ENCODE results near the gene BARX2. TPM values are rescaled to one million over a fixed set of nuclear protein-coding genes. Genes with fewer than 3 reads are reported as not detected.

Gene BARX2
- total and polyA plus RNA-seq, 3 experiments from 2014 or later: not detected

DNA sequence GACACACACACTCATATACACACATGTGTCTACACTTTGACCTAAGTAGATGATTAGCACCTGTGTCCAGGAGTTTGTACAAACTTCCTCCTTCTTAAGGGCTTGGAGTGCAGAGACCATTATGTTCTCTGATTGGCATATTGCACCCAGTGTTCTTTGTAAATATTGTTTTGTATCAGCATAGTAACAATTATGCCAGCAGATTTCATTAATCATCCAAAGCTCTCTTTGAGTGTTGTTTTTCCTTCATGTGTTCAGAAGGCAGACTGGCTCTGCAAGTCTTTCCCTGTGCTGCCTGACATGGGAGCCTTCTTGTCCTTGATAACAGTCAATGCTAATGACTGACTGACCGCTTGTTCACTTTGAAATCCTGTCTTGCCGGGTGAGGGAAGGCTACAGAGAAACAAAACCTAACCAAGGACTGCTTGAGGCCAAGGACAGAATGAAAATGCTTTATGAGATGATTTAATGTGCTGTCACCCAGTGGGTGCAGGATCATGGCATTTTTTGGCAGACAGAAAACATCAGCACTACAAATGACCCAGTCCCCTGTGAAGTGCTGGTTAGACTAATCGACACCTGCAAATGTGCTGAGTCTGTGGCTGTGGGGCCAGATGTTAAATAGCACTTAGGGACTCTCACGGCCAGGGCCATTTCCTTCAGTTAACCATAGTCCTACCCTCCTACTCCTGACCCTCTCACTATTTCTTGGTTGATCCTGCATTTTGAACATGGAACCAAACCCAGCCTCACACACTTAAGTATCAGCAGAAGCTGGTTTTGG, 6.6 kb upstream of the BARX2 start:
- ChIA-PET CTCF (no interaction called here), POLR2A (no interaction called here)
- peaks cover 0 to 14% (median 2%) of the 10 kb centered on the region in 3 donors for H3K4me1 Mint-ChIP-seq
- peaks cover 9% of the 10 kb centered on the region for H3K27me3 ChIP-seq (ENCODE audit: insufficient read depth, low read length, poor library complexity, severe bottlenecking)
- no peaks in the 10 kb centered on the region for H3K36me3 Mint-ChIP-seq
- H3K4me3 Mint-ChIP-seq: no peak overlapping the region
- H3K9me3 ChIP-seq (ENCODE audit: low read length): no peaks in the 10 kb centered on the region
- no peaks in the 10 kb centered on the region for H3K9me3 Mint-ChIP-seq
- no peak overlapping the region for H3K27ac Mint-ChIP-seq
- DNase-seq: no peak
- no peak overlapping the region for H3K4me3 ChIP-seq (ENCODE audit: low read length)
- H3K27me3 Mint-ChIP-seq: peaks cover 30 to 72% of the 10 kb centered on the region in 2 donors
- no peaks in the 10 kb centered on the region for H3K4me1 ChIP-seq (ENCODE audit: insufficient read depth, low read length)
- H3K27ac ChIP-seq (ENCODE audit: low read depth, low read length): no peak overlapping the region
- no peaks in the 10 kb centered on the region for H3K36me3 ChIP-seq (ENCODE audit: insufficient read depth, low read length)

- POLR2A ChIA-PET: no interaction called here
- no peaks in the 10 kb centered on the region for H3K4me1 ChIP-seq (ENCODE audit: insufficient read depth, low read length)
Measured at GRCh38 chr11:129370715-129371114, 4.9 kb upstream of the BARX2 start.

GRCh38 chr11:129372609-129373488, 2.8 kb upstream of the BARX2 start:
- H3K36me3 ChIP-seq (ENCODE audit: insufficient read depth, low read length): no peaks in the 10 kb centered on the region
- no peak overlapping the region for H3K27ac ChIP-seq (ENCODE audit: low read depth, low read length)
- Mint-ChIP-seq H3K27ac (no peak overlapping the region), H3K4me1 (peaks cover 4 to 33% (median 10%) of the 10 kb centered on the region in 3 donors), H3K36me3 (no peaks in the 10 kb centered on the region), H3K4me3 (peak overlapping the region in 4 of 7 donors; percentile 21 to 52 (median 46)), H3K9me3 (peaks cover 0 to 3% (median 0%) of the 10 kb centered on the region in 5 donors), H3K27me3 (peaks cover 50 to 80% of the 10 kb centered on the region in 2 donors)
- no peak for DNase-seq
- H3K4me1 ChIP-seq (ENCODE audit: insufficient read depth, low read length): no peaks in the 10 kb centered on the region
- no peak overlapping the region for H3K4me3 ChIP-seq (ENCODE audit: low read length)
- peaks cover 16% of the 10 kb centered on the region for H3K27me3 ChIP-seq (ENCODE audit: insufficient read depth, low read length, poor library complexity, severe bottlenecking)
- POLR2A ChIA-PET: no interaction called here
- CTCF ChIA-PET: no interaction called here
- no peaks in the 10 kb centered on the region for H3K9me3 ChIP-seq (ENCODE audit: low read length)

More at GRCh38 chr11:129370715-129371114, 4.9 kb upstream of the BARX2 start:
- peaks cover 16% of the 10 kb centered on the region for H3K27me3 ChIP-seq (ENCODE audit: insufficient read depth, low read length, poor library complexity, severe bottlenecking)
- H3K4me3 Mint-ChIP-seq: no peak overlapping the region
- H3K27ac ChIP-seq (ENCODE audit: low read depth, low read length): no peak overlapping the region
- peaks cover 2 to 25% (median 6%) of the 10 kb centered on the region in 3 donors for H3K4me1 Mint-ChIP-seq
- H3K27ac Mint-ChIP-seq: no peak overlapping the region
- no peaks in the 10 kb centered on the region for H3K36me3 Mint-ChIP-seq
- H3K9me3 ChIP-seq (ENCODE audit: low read length): no peaks in the 10 kb centered on the region
- peaks cover 0 to 3% (median 0%) of the 10 kb centered on the region in 5 donors for H3K9me3 Mint-ChIP-seq
- H3K4me3 ChIP-seq (ENCODE audit: low read length): no peak overlapping the region
- CTCF ChIA-PET: no interaction called here
- DNase-seq: no peak
- H3K36me3 ChIP-seq (ENCODE audit: insufficient read depth, low read length): no peaks in the 10 kb centered on the region
- H3K27me3 Mint-ChIP-seq: peaks cover 39 to 80% of the 10 kb centered on the region in 2 donors

DNA sequence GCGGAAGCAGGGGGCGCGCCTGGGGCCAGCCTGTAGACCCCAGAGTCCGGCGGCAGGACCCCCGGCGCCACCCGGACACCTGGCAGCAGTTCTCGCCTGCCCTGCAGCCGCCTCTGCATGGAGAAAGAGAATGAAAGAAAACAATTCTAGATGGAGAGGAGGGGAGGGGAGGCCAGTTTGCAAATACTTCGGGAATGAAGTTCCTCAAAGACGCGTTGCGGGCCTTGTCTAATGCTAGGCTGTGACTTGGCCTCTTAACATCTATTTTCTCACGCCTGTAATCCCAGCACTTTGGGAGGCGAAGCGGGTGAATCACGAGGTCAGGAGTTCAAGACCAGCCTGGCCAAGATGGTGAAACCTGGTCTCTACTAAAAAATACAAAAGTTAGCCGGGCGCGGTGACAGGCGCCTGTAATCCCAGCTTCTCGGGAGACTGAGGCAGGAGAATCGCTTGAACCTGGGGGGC, 2.1 kb upstream of the BARX2 start:
- CTCF ChIA-PET: no interaction called here
- Mint-ChIP-seq H3K9me3 (peaks cover 0 to 3% (median 0%) of the 10 kb centered on the region in 5 donors), H3K36me3 (no peaks in the 10 kb centered on the region), H3K27me3 (peaks cover 52 to 82% of the 10 kb centered on the region in 2 donors), H3K4me3 (peak overlapping the region in 4 of 7 donors; percentile 23 to 79 (median 50)), H3K27ac (no peak overlapping the region), H3K4me1 (peaks cover 4 to 33% (median 10%) of the 10 kb centered on the region in 3 donors)
- DNase-seq: no peak
- POLR2A ChIA-PET: no interaction called here
- Histone ChIP-seq H3K4me3 (ENCODE audit: low read length) (no peak overlapping the region), H3K27ac (ENCODE audit: low read depth, low read length) (no peak overlapping the region), H3K4me1 (ENCODE audit: insufficient read depth, low read length) (no peaks in the 10 kb centered on the region), H3K27me3 (ENCODE audit: insufficient read depth, low read length, poor library complexity, severe bottlenecking) (peaks cover 16% of the 10 kb centered on the region), H3K36me3 (ENCODE audit: insufficient read depth, low read length) (no peaks in the 10 kb centered on the region), H3K9me3 (ENCODE audit: low read length) (no peaks in the 10 kb centered on the region)

DNA sequence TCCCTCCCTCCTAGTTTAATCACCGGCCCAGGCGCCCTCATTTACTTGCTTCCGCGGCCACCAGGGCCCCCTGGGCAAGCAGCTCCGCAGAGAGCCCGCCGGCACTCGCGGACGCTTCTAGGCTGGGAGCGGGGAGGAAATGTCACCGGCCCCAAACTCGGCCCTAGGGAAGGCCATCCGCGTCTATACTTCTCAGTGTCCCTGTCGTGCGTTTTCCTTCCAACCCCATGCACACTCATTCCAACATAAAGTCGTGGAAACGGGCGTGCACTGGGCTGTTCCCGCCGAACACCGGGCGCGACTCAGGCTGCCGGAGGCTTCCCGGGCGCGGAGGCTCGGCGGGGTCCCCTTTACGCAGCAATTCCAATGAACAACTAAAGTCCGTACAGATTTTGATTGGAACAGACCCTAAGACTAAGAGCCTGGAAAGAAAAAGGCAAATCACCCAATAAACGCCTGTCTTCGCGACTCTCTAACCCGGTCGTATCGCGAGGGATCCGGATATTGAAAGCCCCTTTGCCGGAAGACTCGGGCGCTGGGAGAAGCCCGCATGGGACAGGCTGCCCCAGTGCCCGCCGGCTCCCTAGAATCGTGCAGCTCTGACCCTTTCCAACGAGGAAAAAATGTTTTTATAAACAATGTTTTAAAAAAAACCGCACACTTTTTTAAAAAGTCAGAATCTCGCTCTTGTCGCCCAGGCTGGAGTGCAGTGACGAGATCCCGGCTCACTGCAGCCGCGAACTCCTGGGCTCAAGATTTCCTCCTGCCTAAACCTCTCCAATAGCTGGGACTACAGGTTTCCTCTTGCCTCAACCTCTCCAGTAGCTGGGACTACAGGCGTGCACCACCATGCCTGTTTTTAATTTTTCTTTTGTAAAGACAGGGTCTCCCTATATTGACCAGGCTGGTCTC, 1.3 kb upstream of the BARX2 start:
- Mint-ChIP-seq H3K4me3 (peak overlapping the region in 6 of 7 donors; percentile 17 to 79 (median 58)), H3K27me3 (peaks cover 52 to 74% of the 10 kb centered on the region in 2 donors), H3K27ac (no peak overlapping the region), H3K36me3 (no peaks in the 10 kb centered on the region), H3K4me1 (peaks cover 4 to 33% (median 10%) of the 10 kb centered on the region in 3 donors), H3K9me3 (peaks cover 0 to 3% (median 0%) of the 10 kb centered on the region in 5 donors)
- ChIA-PET CTCF (no interaction called here), POLR2A (no interaction called here)
- no peaks in the 10 kb centered on the region for H3K36me3 ChIP-seq (ENCODE audit: insufficient read depth, low read length)
- DNase-seq: no peak
- H3K9me3 ChIP-seq (ENCODE audit: low read length): no peaks in the 10 kb centered on the region
- H3K4me1 ChIP-seq (ENCODE audit: insufficient read depth, low read length): no peaks in the 10 kb centered on the region
- H3K4me3 ChIP-seq (ENCODE audit: low read length): no peak overlapping the region
- H3K27ac ChIP-seq (ENCODE audit: low read depth, low read length): no peak overlapping the region
- peaks cover 16% of the 10 kb centered on the region for H3K27me3 ChIP-seq (ENCODE audit: insufficient read depth, low read length, poor library complexity, severe bottlenecking)

DNA sequence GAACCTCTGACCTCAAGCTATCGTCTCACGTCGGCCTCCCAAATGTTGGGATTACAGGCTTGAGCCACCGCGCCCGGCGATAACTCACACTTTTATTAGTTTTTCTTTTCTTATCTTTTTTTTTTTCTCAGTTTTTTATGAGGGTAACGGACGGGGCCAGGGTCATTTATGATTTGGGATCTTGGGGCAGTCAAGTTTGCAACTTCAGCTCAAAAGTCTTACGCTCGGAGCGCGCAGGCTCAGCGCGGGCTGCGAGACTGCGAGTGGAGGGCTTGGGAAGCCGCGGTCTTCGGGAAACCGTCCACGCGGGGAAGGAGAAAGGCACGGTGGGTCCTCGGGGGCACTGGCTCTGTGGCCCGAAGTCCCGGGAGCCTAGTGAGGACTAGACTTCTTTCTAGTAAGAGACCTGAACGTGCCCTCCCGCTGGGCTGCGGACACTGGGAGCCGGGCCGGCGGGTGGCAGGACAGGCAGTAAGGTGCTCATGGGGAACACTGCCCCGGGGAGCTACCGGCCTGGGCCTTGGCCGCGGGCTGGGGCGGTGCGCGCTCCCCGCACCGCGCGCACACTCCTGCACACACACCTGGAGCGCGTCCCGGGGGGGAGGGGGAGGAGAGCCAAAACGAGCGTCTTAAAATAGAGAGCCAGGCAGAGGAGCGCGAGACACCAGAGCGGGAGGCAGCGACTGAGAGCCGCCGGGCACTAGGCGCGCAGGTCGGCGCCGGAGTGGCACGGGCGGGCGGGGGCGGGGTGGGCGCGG, 476 bp upstream of the BARX2 start:
- CTCF ChIA-PET: no interaction called here
- Histone ChIP-seq H3K9me3 (ENCODE audit: low read length) (no peaks in the 10 kb centered on the region), H3K4me3 (ENCODE audit: low read length) (no peak overlapping the region), H3K27ac (ENCODE audit: low read depth, low read length) (no peak overlapping the region), H3K4me1 (ENCODE audit: insufficient read depth, low read length) (no peaks in the 10 kb centered on the region), H3K27me3 (ENCODE audit: insufficient read depth, low read length, poor library complexity, severe bottlenecking) (peaks cover 16% of the 10 kb centered on the region), H3K36me3 (ENCODE audit: insufficient read depth, low read length) (no peaks in the 10 kb centered on the region)
- Mint-ChIP-seq H3K27ac (no peak overlapping the region), H3K4me3 (peak overlapping the region in 2 of 7 donors; percentile 17 to 58), H3K27me3 (peaks cover 56 to 66% of the 10 kb centered on the region in 2 donors), H3K4me1 (peaks cover 4 to 33% (median 10%) of the 10 kb centered on the region in 3 donors), H3K9me3 (peaks cover 0 to 3% (median 0%) of the 10 kb centered on the region in 5 donors), H3K36me3 (no peaks in the 10 kb centered on the region)
- POLR2A ChIA-PET: no interaction called here
- DNase-seq: no peak

- peaks cover 4 to 33% (median 10%) of the 10 kb centered on the region in 3 donors for H3K4me1 Mint-ChIP-seq
- H3K4me3 Mint-ChIP-seq: peak overlapping the region in 3 of 7 donors; percentile 9 to 56 (median 50)
- Histone ChIP-seq H3K4me1 (ENCODE audit: insufficient read depth, low read length) (no peaks in the 10 kb centered on the region), H3K27ac (ENCODE audit: low read depth, low read length) (no peak overlapping the region), H3K9me3 (ENCODE audit: low read length) (no peaks in the 10 kb centered on the region), H3K36me3 (ENCODE audit: insufficient read depth, low read length) (no peaks in the 10 kb centered on the region), H3K4me3 (ENCODE audit: low read length) (no peak overlapping the region), H3K27me3 (ENCODE audit: insufficient read depth, low read length, poor library complexity, severe bottlenecking) (peaks cover 7% of the 10 kb centered on the region)
- H3K27ac Mint-ChIP-seq: no peak overlapping the region
- CTCF ChIA-PET: no interaction called here
- no peak for DNase-seq
- H3K27me3 Mint-ChIP-seq: peaks cover 46 to 55% of the 10 kb centered on the region in 2 donors
- no peaks in the 10 kb centered on the region for H3K36me3 Mint-ChIP-seq
- peaks cover 0 to 3% (median 0%) of the 10 kb centered on the region in 5 donors for H3K9me3 Mint-ChIP-seq
- POLR2A ChIA-PET: no interaction called here
Measured at GRCh38 chr11:129376658-129377341, 1.2 kb downstream of the BARX2 start.

All from CD8-positive, alpha-beta memory T cell (primary cell).